HFF-Myc (cell line): ENCODE measurements around the gene LSM14B.
"Not testable (repeated sequence)": the region's sequence is repeated elsewhere in the genome, so short reads cannot be mapped to it uniquely, and the experiment has no call there.

ENCODE experiments used
- DNase-seq: peaks from one replicate; pipeline ENCODE4 v3.0.0-alpha.2; 2011; ENCODE audit warnings: low read depth; ENCODE audit errors: extremely low read depth
- H3K4me3 ChIP-seq: replicated peaks from 2 replicates; pipeline ENCODE4 v1.5.1; 2011; ENCODE audit warnings: low read depth, mild to moderate bottlenecking, control low read depth, low read length
- TF ChIP-seq, protein P1 (sequence below): IDR thresholded peaks from 2 replicates; pipeline ENCODE4 v1.5.1; 2012; ENCODE audit warnings: mild to moderate bottlenecking, low read depth, low read length, control low read depth; ENCODE audit errors: missing control alignments

The LSM14B gene

DNA sequence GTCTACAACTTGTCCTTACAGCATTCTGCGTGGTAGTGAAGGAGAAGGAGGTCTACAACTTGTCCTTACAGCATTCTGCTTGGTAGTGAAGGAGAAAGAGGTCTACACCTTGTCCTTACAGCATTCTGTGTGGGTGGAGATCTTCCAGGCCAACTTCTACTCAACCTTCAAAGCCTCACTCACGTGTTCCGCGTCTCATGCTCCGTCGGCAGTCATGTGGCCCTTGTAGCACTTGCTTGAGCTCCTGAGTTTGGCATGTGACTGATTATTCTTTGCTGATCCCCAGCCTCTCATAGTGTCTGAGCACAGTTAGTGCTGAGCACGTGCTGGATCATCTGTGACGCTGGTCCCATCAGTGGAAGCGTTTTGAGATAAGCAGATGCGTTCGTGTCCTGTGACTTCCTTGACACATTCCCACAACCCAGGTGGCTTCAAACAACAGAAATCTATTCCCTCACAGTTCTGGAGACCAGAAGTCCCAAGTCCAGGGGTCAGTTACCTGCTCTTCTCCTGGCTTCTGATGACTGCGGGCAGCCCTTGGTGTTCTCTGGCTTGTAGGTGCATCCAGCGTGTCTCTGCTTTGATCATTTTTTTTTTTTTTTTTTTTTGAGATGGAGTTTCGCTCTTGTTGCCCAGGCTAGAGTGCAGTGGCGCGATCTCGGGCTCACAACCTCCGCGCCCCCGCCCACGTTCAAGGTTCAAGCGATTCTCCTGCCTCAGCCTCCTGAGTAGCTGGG is 23.9 kb downstream of the LSM14B start:
- DNase-seq: no peak
- H3K4me3 ChIP-seq: no peak overlapping the region
- TF ChIP-seq, protein P1, sequence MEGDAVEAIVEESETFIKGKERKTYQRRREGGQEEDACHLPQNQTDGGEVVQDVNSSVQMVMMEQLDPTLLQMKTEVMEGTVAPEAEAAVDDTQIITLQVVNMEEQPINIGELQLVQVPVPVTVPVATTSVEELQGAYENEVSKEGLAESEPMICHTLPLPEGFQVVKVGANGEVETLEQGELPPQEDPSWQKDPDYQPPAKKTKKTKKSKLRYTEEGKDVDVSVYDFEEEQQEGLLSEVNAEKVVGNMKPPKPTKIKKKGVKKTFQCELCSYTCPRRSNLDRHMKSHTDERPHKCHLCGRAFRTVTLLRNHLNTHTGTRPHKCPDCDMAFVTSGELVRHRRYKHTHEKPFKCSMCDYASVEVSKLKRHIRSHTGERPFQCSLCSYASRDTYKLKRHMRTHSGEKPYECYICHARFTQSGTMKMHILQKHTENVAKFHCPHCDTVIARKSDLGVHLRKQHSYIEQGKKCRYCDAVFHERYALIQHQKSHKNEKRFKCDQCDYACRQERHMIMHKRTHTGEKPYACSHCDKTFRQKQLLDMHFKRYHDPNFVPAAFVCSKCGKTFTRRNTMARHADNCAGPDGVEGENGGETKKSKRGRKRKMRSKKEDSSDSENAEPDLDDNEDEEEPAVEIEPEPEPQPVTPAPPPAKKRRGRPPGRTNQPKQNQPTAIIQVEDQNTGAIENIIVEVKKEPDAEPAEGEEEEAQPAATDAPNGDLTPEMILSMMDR: no peak

DNA sequence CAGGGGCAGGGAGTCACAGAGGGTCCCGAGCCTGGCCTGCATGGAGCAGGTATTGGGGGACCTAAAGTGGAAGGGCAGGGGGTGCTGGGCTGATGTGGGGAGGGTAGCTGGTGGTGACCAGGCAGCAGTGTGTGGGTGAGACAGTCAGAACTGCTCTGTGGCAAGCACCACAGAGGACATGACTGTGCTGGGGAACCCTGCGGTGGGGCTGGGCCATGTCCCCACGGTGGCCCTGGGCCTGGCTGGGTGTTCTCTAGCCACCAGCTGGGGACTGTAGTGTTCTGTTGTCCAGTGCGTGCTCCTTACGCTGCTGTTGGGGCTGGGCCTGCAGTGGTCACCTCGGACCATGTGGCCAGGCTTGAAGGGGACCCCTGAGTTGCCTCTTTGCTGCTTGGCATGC is 24.9 kb downstream of the LSM14B start:
- H3K4me3 ChIP-seq: no peak overlapping the region
- no peak for DNase-seq
- TF ChIP-seq, protein P1: no peak

DNA sequence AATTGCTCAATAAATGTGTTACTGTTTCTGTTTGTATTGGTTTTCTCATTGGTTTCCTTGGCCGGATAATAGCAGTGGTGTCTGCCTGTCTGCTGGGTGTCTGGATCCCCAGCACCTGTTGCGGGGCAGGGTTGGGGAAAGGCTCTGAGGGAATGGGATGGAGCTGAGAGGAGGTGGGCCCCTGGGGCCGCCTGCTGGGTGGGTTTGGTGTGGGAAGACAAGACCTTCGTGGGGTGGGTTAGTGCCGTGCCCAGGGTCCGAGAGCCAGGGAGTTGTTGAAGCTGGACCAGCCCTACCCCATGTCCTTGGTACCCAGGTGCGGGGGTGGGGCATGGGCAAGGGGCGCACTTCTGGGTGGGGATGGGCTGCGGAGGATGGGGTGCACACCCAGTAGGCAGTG is 25.3 kb downstream of the LSM14B start:
- no peak overlapping the region for H3K4me3 ChIP-seq
- TF ChIP-seq, protein P1: no peak
- no peak for DNase-seq

DNA sequence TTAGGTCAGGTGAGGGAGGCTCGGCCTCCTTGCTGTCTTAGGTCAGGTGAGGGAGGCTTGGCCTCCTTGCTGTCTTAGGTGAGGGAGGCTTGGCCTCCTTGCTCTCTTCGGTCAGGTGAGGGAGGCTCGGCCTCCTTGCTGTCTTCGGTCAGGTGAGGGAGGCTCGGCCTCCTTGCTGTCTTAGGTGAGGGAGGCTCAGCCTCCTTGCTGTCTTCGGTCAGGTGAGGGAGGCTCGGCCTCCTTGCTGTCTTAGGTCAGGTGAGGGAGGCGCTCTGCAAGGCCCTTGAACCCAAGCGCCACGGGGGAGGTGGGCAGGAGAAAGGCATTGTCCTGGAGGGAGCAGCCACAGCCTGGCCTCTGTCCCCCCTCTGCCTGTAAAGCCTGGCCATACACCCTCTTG is 26.1 kb downstream of the LSM14B start:
- DNase-seq: not testable (repeated sequence)

DNA sequence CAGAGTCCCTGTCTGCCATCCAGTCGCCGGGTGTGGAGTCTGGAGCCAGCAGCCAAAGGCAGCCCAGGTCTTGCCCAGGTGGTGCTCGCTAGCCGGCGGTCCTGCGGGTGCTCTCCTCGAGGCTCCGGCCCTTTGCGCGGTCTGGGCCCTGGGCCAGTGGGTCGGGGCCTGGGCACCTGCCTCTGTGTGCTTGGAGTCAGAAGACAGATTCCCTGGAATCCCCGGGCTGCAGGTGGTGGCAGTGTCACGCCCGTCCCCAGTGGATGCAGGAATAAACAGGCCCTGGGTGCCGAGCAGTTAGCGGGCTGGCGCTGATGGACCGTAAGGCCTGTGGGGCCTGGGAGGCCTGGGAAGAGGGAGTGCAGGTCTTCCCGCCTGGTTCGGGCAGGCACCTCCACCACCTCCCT is 26.6 kb downstream of the LSM14B start:
- no peak for DNase-seq
- no peak overlapping the region for H3K4me3 ChIP-seq
- TF ChIP-seq, protein P1: no peak

More for the DNA sequence above, 26.1 kb downstream of the LSM14B start:
- H3K4me3 ChIP-seq: not testable (repeated sequence)

DNA sequence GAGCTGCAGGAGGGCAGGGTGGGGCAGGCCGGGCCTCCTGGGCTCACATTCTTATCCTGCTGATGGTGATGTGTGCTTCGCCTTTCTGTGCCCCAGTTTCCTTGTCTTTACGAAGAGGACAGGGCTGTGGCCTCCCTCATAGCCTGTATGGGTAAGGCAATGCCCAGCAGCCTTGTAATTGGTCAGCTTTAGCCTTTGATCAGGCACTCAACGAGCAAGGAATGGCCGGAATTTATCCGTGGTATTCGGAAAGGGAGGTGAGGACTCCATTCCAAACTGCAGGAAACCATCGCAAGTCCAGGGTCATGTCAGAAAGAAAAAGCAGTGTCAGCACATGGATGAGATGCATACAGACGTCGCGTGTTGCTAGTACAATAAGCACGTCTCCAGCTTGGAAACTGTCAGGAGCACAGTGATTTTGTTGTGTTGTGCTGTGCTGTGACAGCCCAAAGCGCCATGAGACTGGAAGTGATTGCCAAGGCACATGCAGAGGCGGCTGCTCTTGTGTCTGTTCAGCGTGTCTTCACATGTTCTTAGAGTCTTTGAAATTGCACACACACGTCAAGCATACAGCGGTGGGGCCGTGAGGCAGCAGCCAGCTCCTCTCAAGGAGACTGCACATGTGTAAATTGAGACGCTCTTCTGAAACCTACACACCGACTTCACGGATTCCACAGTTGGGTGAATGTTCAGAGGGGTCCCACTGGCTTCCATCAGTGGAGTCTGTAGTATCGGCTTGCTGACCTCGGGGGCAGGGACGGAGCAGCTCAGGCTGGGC is 27.4 kb downstream of the LSM14B start:
- TF ChIP-seq, protein P1: no peak
- no peak overlapping the region for H3K4me3 ChIP-seq
- DNase-seq: no peak

DNA sequence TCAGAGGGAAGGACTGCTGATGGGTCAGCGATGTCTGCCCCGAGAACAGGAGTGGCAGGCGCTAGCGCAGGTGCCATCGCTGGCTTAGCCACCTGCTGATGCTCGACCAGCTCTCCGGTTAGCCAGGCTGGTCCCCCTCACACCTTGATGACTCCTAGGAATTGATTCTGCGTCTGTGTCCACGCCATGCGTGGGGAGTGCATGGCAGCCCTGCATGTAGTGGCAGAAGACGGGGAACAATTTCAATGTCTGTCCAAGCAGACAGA is 28.0 kb downstream of the LSM14B start:
- no peak overlapping the region for H3K4me3 ChIP-seq
- no peak for DNase-seq
- TF ChIP-seq, protein P1: no peak
